ENCODE measurements around the gene SLC26A11.

DNA sequence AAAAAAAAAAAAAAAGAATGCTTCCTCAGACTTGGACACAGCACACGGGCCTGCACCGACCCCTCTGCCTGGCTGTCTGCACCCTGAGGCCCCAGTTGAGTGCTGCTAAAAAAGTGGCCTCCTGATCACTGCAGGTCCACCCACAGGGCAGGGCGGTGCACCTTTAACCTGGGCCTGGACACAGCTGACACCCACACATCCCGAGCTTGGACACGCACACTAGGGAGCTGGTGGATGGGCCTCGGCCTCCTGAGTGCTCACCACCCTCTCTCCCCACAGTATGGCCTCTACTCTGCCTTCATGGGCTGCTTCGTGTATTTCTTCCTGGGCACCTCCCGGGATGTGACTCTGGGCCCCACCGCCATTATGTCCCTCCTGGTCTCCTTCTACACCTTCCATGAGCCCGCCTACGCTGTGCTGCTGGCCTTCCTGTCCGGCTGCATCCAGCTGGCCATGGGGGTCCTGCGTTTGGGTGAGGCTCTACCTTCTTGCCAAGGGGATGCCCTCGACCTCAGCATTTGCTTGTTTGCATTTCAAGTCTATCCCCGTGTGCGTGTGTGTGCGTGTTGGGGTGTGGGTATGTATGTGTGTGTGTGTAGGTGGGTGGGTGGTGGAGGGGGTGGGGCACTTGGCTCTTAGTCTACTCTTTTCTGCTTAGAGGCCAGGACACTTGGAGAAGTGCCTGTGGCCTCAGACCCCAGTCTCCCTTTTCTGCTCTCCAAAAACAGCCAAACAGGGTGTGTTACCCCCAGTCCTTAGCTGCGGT is 2.3 kb downstream of the SLC26A11 start:
- TF ChIP-seq, protein P1, sequence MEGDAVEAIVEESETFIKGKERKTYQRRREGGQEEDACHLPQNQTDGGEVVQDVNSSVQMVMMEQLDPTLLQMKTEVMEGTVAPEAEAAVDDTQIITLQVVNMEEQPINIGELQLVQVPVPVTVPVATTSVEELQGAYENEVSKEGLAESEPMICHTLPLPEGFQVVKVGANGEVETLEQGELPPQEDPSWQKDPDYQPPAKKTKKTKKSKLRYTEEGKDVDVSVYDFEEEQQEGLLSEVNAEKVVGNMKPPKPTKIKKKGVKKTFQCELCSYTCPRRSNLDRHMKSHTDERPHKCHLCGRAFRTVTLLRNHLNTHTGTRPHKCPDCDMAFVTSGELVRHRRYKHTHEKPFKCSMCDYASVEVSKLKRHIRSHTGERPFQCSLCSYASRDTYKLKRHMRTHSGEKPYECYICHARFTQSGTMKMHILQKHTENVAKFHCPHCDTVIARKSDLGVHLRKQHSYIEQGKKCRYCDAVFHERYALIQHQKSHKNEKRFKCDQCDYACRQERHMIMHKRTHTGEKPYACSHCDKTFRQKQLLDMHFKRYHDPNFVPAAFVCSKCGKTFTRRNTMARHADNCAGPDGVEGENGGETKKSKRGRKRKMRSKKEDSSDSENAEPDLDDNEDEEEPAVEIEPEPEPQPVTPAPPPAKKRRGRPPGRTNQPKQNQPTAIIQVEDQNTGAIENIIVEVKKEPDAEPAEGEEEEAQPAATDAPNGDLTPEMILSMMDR (conservative IDR thresholded peaks at IDR 0.05): no peak
- no peak for TF ChIP-seq ZFX (IDR thresholded peaks at IDR 0.05)
